Choroid plexus epithelial cell (primary cell): ENCODE measurements around the gene ABCD1.
A peak's percentile ranks its signal among the peaks of the same experiment; 100 is the strongest.

Experiments used
- DNase-seq: peaks from one replicate; pipeline ENCODE4 v3.0.0-alpha.2; 2010; ENCODE audit warnings: low read depth
- H3K4me3 ChIP-seq: 2 replicates; pipeline ENCODE4 v1.5.1; 2011; ENCODE audit warnings: low read depth, mild to moderate bottlenecking, control low read depth, low read length, moderate library complexity
- TF ChIP-seq, protein P1 (sequence below): conservative IDR thresholded peaks from 2 replicates; pipeline ENCODE4 v1.5.1; 2011; ENCODE audit warnings: low read depth, mild to moderate bottlenecking, control low read depth, inconsistent platforms, low read length, moderate library complexity

The ABCD1 gene

DNA sequence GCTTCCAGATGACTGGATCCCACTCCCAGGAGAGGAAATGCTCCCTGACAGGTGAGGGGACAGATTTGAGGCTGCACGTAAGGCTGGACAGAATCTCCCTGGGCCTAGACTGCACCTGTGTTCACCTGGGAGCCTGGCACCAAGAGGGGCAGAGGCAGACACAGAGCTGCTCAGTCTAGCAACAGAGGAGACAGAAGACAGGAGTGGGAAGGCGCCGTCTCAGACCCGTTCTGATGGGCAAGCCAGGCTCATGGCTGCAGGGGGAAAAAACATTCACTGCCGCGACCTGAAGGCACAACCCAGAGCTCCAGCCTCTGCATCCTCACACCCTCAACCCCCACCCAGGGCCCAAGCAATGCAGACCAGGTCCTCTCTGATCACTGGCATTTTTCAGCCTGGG lies 17.2 kb upstream of the ABCD1 start:
- no peak overlapping the region for H3K4me3 ChIP-seq
- DNase-seq, result no peak
- TF ChIP-seq, protein P1, sequence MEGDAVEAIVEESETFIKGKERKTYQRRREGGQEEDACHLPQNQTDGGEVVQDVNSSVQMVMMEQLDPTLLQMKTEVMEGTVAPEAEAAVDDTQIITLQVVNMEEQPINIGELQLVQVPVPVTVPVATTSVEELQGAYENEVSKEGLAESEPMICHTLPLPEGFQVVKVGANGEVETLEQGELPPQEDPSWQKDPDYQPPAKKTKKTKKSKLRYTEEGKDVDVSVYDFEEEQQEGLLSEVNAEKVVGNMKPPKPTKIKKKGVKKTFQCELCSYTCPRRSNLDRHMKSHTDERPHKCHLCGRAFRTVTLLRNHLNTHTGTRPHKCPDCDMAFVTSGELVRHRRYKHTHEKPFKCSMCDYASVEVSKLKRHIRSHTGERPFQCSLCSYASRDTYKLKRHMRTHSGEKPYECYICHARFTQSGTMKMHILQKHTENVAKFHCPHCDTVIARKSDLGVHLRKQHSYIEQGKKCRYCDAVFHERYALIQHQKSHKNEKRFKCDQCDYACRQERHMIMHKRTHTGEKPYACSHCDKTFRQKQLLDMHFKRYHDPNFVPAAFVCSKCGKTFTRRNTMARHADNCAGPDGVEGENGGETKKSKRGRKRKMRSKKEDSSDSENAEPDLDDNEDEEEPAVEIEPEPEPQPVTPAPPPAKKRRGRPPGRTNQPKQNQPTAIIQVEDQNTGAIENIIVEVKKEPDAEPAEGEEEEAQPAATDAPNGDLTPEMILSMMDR, result no peak

DNA sequence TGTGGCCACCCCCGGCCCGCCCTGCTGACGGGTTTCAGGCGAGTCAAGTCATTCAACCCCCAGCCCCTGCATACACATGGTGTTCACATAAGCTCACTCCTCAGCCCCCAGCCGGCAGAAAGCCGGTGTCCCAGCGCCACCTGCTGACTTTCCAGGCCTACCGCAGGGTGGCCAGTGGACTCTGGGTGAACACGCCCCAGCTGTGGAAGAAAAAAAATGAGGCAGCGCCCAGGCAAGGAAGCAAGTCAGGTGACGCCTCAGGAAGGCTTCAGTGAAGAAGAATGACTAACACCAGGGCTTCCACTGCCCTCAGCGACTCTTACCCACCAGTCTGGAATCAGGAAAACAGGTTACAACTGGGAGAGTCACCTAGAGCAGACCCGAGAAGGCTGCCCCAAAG lies 16.2 kb upstream of the ABCD1 start:
- H3K4me3 ChIP-seq, result no peak overlapping the region
- peak; percentile 90 for DNase-seq
- TF ChIP-seq, protein P1, result peak; percentile 74

DNA sequence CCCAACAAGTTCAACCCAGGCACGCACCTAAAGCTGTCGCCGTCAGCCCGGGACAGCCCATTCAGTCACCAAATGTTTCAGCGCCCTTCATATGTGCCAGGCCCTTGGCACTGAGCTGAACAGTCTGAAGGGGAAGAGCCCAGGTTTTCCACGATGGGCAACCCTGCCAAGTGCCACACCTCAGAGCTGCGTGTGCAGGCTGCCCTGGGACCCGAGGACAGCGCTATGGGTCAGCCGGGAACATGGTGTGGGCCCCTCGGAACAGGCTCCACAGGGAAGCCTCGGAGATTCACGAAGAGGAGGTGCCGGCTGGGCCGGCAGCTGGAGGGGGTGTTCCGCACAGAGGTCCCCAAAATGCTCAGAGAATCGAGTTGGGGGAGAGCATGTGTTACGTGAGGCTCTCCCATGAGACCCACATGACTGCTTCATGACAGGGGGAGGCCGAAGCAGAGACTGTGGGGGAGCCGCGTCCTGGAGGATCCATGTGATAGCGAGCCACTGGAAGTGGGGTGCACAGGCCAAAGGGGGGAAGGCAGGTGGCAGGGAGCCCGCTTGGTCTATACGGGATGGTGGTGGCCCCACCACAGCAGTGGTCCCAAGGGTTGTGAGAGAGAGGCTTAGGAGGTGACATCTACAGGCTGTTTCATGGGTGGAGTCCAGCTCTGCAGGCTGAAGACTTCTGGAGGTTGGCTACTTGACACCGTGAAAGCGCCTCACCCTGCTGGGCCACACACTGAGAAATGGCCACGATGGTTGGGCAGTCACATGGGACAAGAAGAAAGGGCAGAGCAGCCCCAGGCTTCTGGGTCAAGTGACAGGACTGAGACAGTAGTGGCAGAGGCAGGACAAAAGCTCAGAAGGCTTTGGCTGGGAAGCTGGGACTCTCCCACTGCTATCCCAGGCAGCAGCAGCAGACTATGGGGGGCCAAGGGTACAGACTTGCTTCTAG lies 14.7 kb upstream of the ABCD1 start:
- TF ChIP-seq, protein P1, result no peak
- no peak for DNase-seq
- no peak overlapping the region for H3K4me3 ChIP-seq

DNA sequence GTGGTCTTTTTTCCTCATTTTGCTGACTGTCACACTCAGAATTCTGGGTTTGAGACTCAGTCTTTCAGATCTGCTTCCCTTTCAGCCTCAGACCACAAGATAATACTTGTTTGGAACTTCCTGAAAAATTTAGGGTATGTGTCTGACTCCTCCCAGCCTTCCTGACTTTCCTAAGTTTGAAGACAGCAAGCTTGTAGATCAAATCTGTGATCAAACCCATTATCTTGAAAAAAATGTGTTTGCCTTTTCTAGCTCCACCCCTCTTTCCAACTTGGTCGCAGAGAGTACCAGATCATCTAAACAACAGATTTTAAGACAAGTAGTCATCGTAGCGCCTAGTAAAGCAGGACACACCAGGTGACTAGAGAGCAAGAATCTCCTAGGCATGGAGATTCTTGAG lies 10.4 kb upstream of the ABCD1 start:
- TF ChIP-seq, protein P1, result no peak
- DNase-seq, result no peak
- H3K4me3 ChIP-seq, result no peak overlapping the region

DNA sequence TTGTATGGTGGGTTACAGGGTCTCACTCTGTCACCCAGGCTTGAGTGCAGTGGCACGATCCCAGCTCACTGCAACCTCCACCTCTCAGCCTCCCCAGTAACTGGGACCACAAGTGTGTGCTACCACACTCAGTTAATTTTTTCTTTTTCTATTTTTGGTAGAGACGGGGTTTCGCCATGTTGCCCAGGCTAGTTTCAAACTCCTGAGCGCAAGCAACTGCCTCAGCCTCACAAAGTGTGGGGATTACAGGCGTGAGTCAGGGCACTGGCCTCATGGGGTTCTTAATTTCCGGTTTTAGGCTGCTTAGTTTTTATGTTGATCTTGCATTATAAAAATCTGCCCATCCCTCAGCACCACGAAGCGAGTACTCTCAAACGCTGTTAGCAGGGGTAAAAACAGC lies 7.2 kb upstream of the ABCD1 start:
- TF ChIP-seq, protein P1, result no peak
- DNase-seq, result no peak
- H3K4me3 ChIP-seq, result no peak overlapping the region

DNA sequence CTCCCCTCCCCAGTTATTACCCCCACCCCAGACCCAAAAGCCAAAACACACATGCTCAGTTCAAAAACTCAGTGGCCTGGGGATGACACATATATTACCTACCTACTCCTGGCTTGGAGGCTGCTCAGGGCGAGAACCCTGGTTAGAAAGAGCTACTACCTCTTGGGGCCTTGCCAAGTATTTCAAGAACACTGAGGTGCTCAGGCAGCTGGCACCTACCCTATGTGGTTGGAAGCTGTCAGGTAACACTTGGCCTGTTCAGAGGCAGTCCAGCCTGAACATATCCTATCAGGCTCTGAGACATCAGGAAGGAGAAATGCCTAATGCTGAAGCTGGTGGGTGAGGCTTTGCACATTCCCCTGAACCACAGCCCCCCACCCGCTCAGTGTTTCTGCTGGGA lies 5.4 kb upstream of the ABCD1 start:
- TF ChIP-seq, protein P1, result no peak
- DNase-seq, result no peak
- no peak overlapping the region for H3K4me3 ChIP-seq

DNA sequence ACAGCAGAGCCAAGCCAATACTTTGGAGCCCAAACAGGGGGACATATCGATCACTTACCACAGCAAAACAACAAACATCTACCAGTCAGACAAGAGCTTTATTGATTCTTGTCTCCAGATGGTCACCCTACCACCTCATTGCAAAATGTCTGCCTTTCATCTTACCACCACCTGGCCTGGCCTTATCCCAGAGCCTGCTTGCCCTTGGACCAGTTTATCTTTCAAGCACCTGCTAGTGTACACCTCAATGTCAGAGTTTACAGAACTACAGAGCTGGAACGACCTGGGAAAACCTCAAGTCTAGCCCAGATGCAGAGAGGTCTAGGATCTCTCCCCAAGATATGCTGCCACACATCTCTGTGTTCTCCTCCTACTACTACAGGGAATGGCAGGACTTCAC lies 5.0 kb upstream of the ABCD1 start:
- TF ChIP-seq, protein P1, result no peak
- DNase-seq, result no peak
- H3K4me3 ChIP-seq, result no peak overlapping the region
